Breast epithelium (tissue), 3 donors: ENCODE measurements around the gene MAP3K5.

Experiments used
- POLR2A ChIP-seq: fragments of 450-650 bp; IDR thresholded peaks from one replicate; pipeline ENCODE4 v1.6.1; 2016; ENCODE audit warnings: antibody characterized with exemption, mild to moderate bottlenecking, moderate library complexity
- TF ChIP-seq, protein P1 (sequence below), 3 donors: fragments of 450-650 bp; IDR thresholded peaks; one replicate each; pipeline ENCODE4 v1.5.1; 2016 to 2017; ENCODE audit warnings: antibody characterized with exemption in 3 of 3, mild to moderate bottlenecking in 3 of 3, moderate library complexity in 3 of 3

- no peak for TF ChIP-seq POLR2A
- TF ChIP-seq, protein P1, sequence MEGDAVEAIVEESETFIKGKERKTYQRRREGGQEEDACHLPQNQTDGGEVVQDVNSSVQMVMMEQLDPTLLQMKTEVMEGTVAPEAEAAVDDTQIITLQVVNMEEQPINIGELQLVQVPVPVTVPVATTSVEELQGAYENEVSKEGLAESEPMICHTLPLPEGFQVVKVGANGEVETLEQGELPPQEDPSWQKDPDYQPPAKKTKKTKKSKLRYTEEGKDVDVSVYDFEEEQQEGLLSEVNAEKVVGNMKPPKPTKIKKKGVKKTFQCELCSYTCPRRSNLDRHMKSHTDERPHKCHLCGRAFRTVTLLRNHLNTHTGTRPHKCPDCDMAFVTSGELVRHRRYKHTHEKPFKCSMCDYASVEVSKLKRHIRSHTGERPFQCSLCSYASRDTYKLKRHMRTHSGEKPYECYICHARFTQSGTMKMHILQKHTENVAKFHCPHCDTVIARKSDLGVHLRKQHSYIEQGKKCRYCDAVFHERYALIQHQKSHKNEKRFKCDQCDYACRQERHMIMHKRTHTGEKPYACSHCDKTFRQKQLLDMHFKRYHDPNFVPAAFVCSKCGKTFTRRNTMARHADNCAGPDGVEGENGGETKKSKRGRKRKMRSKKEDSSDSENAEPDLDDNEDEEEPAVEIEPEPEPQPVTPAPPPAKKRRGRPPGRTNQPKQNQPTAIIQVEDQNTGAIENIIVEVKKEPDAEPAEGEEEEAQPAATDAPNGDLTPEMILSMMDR (IDR thresholded peaks at IDR 0.05) = no peak
Measured at GRCh38 chr6:136566007-136566487, 226.2 kb downstream of the MAP3K5 start.
